Brain microvascular endothelial cell (primary cell): ENCODE data around the gene C17orf114.

ENCODE experiments used
- DNase-seq: peaks from one replicate; pipeline ENCODE4 v3.0.0-alpha.2; 2020
- H3K27ac ChIP-seq: fragments of 250-450 bp; sonication (Bioruptor Pico); 2 replicates; pipeline ENCODE4 v1.5.1; 2020; ENCODE audit warnings: mild to moderate bottlenecking, moderate library complexity
- H3K27me3 ChIP-seq: fragments of 250-450 bp; sonication (Bioruptor Pico); replicated peaks from 2 replicates; pipeline ENCODE4 v1.5.1; 2020; ENCODE audit warnings: mild to moderate bottlenecking
- H3K36me3 ChIP-seq: fragments of 250-450 bp; sonication (Bioruptor Pico); replicated peaks from 2 replicates; pipeline ENCODE4 v1.5.1; 2020; ENCODE audit warnings: mild to moderate bottlenecking
- H3K4me3 ChIP-seq: 2 replicates; pipeline ENCODE4 v1.5.1; 2011; ENCODE audit warnings: low read depth, mild to moderate bottlenecking, control low read depth, low read length, moderate library complexity
- CTCF ChIP-seq: IDR thresholded peaks from 2 replicates; pipeline ENCODE4 v1.5.1; 2011; ENCODE audit warnings: low read depth, mild to moderate bottlenecking, moderate library complexity, low read length, control low read depth, inconsistent platforms; ENCODE audit errors: missing control alignments
- in situ Hi-C: cut with HindIII; loops from 2 replicates; pipeline ENCODE4 v1.10.0; 2017; ENCODE audit warnings: low sequenced_read_pairs, low pct_ligation_motif_present

C17orf114 gene

GRCh38 chr17:4800462-4801196 is 1.5 kb downstream of the C17orf114 start:
- TF ChIP-seq CTCF = no peak
- no peaks in the 10 kb centered on the region for H3K27me3 ChIP-seq
- H3K27ac ChIP-seq = no peak overlapping the region
- DNase-seq = no peak
- no peak overlapping the region for H3K4me3 ChIP-seq
- in situ Hi-C loops = no loop called here
- H3K36me3 ChIP-seq = peaks cover 12% of the 10 kb centered on the region

- peak; percentile 39 for DNase-seq
- TF ChIP-seq CTCF = no peak
- no peaks in the 10 kb centered on the region for H3K27me3 ChIP-seq
- H3K4me3 ChIP-seq = peak overlapping the region; percentile 100
- H3K27ac ChIP-seq = peak overlapping the region; percentile 85
- peaks cover 12% of the 10 kb centered on the region for H3K36me3 ChIP-seq
- in situ Hi-C loops = no loop called here
Measured at GRCh38 chr17:4796552-4796920, 5.6 kb downstream of the C17orf114 start.

- in situ Hi-C loops = no loop called here
- no peak overlapping the region for H3K4me3 ChIP-seq
- no peaks in the 10 kb centered on the region for H3K27me3 ChIP-seq
- TF ChIP-seq CTCF = no peak
- no peak for DNase-seq
- H3K27ac ChIP-seq = no peak overlapping the region
- peaks cover 12% of the 10 kb centered on the region for H3K36me3 ChIP-seq
Measured at GRCh38 chr17:4795168-4795567, 7.0 kb downstream of the C17orf114 start.

- H3K4me3 ChIP-seq = peak overlapping the region; percentile 57
- TF ChIP-seq CTCF = no peak
- no peak overlapping the region for H3K27ac ChIP-seq
- no peaks in the 10 kb centered on the region for H3K36me3 ChIP-seq
- in situ Hi-C loops = no loop called here
- no peak for DNase-seq
- H3K27me3 ChIP-seq = no peaks in the 10 kb centered on the region
Measured at GRCh38 chr17:4790705-4791088, 11.4 kb downstream of the C17orf114 start.

GRCh38 chr17:4789951-4790704 is 12.0 kb downstream of the C17orf114 start:
- H3K27me3 ChIP-seq = peaks cover 4% of the 10 kb centered on the region
- peak overlapping the region; percentile 70 for H3K27ac ChIP-seq
- no peaks in the 10 kb centered on the region for H3K36me3 ChIP-seq
- DNase-seq = peak; percentile 85
- in situ Hi-C loops = no loop called here
- peak overlapping the region; percentile 57 for H3K4me3 ChIP-seq
- TF ChIP-seq CTCF = peak; percentile 56
